H1 (cell line): ENCODE data around the gene TTBK2. TPM values are rescaled to one million over a fixed set of nuclear protein-coding genes. Genes with fewer than 3 reads are reported as not detected.

Experiments used
- CTCF ChIA-PET: fragments of 300-600 bp; sonication (Branson Sonifier 250); formaldehyde crosslinking; loops from one replicate; lab custom pipeline; 2021; ENCODE audit not compliant: partially characterized antibody; lab: Charles Lee
- POLR2A ChIA-PET: fragments of 300-600 bp; sonication (Branson Sonifier 250); formaldehyde crosslinking; loops from one replicate; lab custom pipeline; 2021; ENCODE audit warnings: inconsistent platforms; ENCODE audit not compliant: partially characterized antibody; lab: Charles Lee
- DNase-seq, 2 experiments: peaks; one replicate each; pipeline versions ENCODE4 v3.0.0 to v3.0.0-alpha.2; 2010 to 2022; ENCODE audit warnings: low spot score in 2 of 2, low read depth in 1 of 2, mixed read lengths in 1 of 2
- FAIRE-seq: peaks from 2 replicates; lab custom pipeline; 2011; peaks lifted over from hg19 to GRCh38; lab: Jason Lieb, UNC
- H2AFZ ChIP-seq: 2 replicates; pipeline ENCODE4 v1.8.1; 2012; ENCODE audit warnings: low read length, inconsistent platforms
- H2AK5ac ChIP-seq: 2 replicates; pipeline ENCODE4 v1.6.1; 2013; ENCODE audit warnings: low read depth, low read length
- H2BK120ac ChIP-seq: replicated peaks from 2 replicates; pipeline ENCODE3; 2013; ENCODE audit warnings: low read depth, low read length, inconsistent platforms
- H2BK12ac ChIP-seq: 2 replicates; pipeline ENCODE4 v1.6.1; 2013; ENCODE audit warnings: low read depth, low read length
- H2BK15ac ChIP-seq: 2 replicates; pipeline ENCODE4 v1.6.1; 2013; ENCODE audit warnings: low read length
- H2BK20ac ChIP-seq: 2 replicates; pipeline ENCODE4 v1.6.1; 2013; ENCODE audit warnings: low read length
- H2BK5ac ChIP-seq: 2 replicates; pipeline ENCODE4 v1.6.1; 2013; ENCODE audit warnings: low read depth, low read length
- H3K14ac ChIP-seq: 2 replicates; pipeline ENCODE4 v1.6.1; 2013; ENCODE audit warnings: inconsistent platforms; ENCODE audit not compliant: insufficient read length
- H3K18ac ChIP-seq: 2 replicates; pipeline ENCODE4 v1.6.1; 2013; ENCODE audit warnings: low read length; ENCODE audit errors: extremely low read depth
- H3K23ac ChIP-seq: 2 replicates; pipeline ENCODE4 v1.6.1; 2013; ENCODE audit warnings: inconsistent platforms; ENCODE audit not compliant: insufficient read length
- H3K23me2 ChIP-seq: 2 replicates; pipeline ENCODE4 v1.6.1; 2013; ENCODE audit warnings: low read depth, low read length
- H3K27ac ChIP-seq: 2 replicates; pipeline ENCODE4 v1.6.1; 2011; ENCODE audit warnings: low read depth, low read length, inconsistent platforms
- H3K27me3 ChIP-seq, 4 experiments: replicated peaks in 1 of 4; 1 replicate in 1 of 4; 2 replicates in 3 of 4; pipeline versions ENCODE4 v1.6.1 to v1.8.1; 2011 to 2013; ENCODE audit warnings: low read length in 3 of 4, mild to moderate bottlenecking in 3 of 4, inconsistent platforms in 2 of 4, mixed read lengths in 2 of 4, moderate library complexity in 1 of 4; ENCODE audit not compliant: control insufficient read depth in 3 of 4, insufficient read depth in 3 of 4; ENCODE audit errors: extremely low read depth in 1 of 4
- H3K36me3 ChIP-seq, 4 experiments: 2 replicates each; pipeline versions ENCODE4 v1.6.1 to v1.8.1; 2011 to 2013; ENCODE audit warnings: mild to moderate bottlenecking in 4 of 4, low read length in 3 of 4, moderate library complexity in 2 of 4, control low read depth in 1 of 4, inconsistent platforms in 1 of 4; ENCODE audit not compliant: insufficient read depth in 4 of 4, control insufficient read depth in 2 of 4
- H3K4ac ChIP-seq: replicated peaks from 2 replicates; pipeline ENCODE3; 2013; ENCODE audit warnings: low read length, low read depth, mixed read lengths, inconsistent platforms; ENCODE audit not compliant: insufficient read length
- H3K4me1 ChIP-seq, 4 experiments: replicated peaks in 1 of 4; 1 replicate in 1 of 4; 2 replicates in 3 of 4; pipeline versions ENCODE4 v1.6.1 to v1.8.1; 2011 to 2013; ENCODE audit warnings: low read length in 3 of 4, inconsistent platforms in 2 of 4, mixed read lengths in 1 of 4; ENCODE audit not compliant: insufficient read depth in 4 of 4, control insufficient read depth in 3 of 4
- H3K4me2 ChIP-seq, 2 experiments: 2 replicates each; pipeline versions ENCODE4 v1.6.1 to v1.8.1; 2011 to 2013; ENCODE audit warnings: low read depth in 2 of 2, low read length in 2 of 2, control low read depth in 1 of 2, inconsistent platforms in 1 of 2, mild to moderate bottlenecking in 1 of 2; ENCODE audit not compliant: insufficient read depth in 1 of 2
- H3K4me3 ChIP-seq, 4 experiments: fragments of 200-600, 300-600 bp in 1 of 4; sonication (generic), shearing (Covaris generic), sonication (Bioruptor Twin) in 1 of 4; 2 replicates each; pipeline versions ENCODE4 v1.5.1 to v1.8.1; 2011 to 2016; ENCODE audit warnings: low read length in 4 of 4, low read depth in 3 of 4, control low read depth in 2 of 4, inconsistent platforms in 2 of 4, mild to moderate bottlenecking in 2 of 4, mixed read lengths in 1 of 4, moderate library complexity in 1 of 4; ENCODE audit not compliant: insufficient read depth in 2 of 4; ENCODE audit errors: extremely low read depth in 1 of 4
- H3K56ac ChIP-seq: replicated peaks from 2 replicates; pipeline ENCODE3; 2013; ENCODE audit warnings: low read depth, mild to moderate bottlenecking, mixed read lengths, low read length, inconsistent platforms; ENCODE audit not compliant: insufficient read length
- H3K79me1 ChIP-seq: 2 replicates; pipeline ENCODE4 v1.6.1; 2013; ENCODE audit warnings: low read depth, low read length, control low read depth
- H3K79me2 ChIP-seq, 2 experiments: 2 replicates each; pipeline versions ENCODE4 v1.6.1 to v1.8.1; 2012 to 2013; ENCODE audit warnings: low read length in 2 of 2, mild to moderate bottlenecking in 2 of 2, inconsistent platforms in 1 of 2; ENCODE audit not compliant: insufficient read depth in 2 of 2, control insufficient read depth in 1 of 2
- H3K9ac ChIP-seq, 4 experiments: replicated peaks in 1 of 4; 1 replicate in 1 of 4; 2 replicates in 3 of 4; pipeline versions ENCODE4 v1.6.1 to v1.8.1; 2011 to 2013; ENCODE audit warnings: low read depth in 3 of 4, low read length in 3 of 4, control low read depth in 2 of 4, mild to moderate bottlenecking in 2 of 4, moderate library complexity in 2 of 4, inconsistent platforms in 1 of 4; ENCODE audit errors: extremely low read depth in 1 of 4
- H3K9me3 ChIP-seq, 2 experiments: 2 replicates each; pipeline versions ENCODE4 v1.6.1 to v1.8.1; 2012 to 2013; ENCODE audit warnings: mild to moderate bottlenecking in 2 of 2, moderate library complexity in 2 of 2, control low read depth in 1 of 2, inconsistent platforms in 1 of 2, low read depth in 1 of 2, low read length in 1 of 2, mixed read lengths in 1 of 2; ENCODE audit not compliant: insufficient read depth in 2 of 2
- H4K20me1 ChIP-seq, 2 experiments: replicated peaks in 1 of 2; 2 replicates each; pipeline versions ENCODE3 to v1.8.1; 2011 to 2013; ENCODE audit warnings: inconsistent platforms in 2 of 2, low read length in 2 of 2, mild to moderate bottlenecking in 1 of 2; ENCODE audit not compliant: insufficient read depth in 2 of 2, control insufficient read depth in 1 of 2
- H4K5ac ChIP-seq: 2 replicates; pipeline ENCODE4 v1.6.1; 2013; ENCODE audit warnings: low read length, low read depth, mixed read lengths, inconsistent platforms; ENCODE audit not compliant: insufficient read length
- H4K8ac ChIP-seq: 2 replicates; pipeline ENCODE4 v1.8.0; 2013; ENCODE audit warnings: mild to moderate bottlenecking, moderate library complexity, low read length, inconsistent platforms; ENCODE audit not compliant: insufficient read depth; ENCODE audit errors: extremely low read depth
- H4K91ac ChIP-seq: replicated peaks from 2 replicates; pipeline ENCODE3; 2013; ENCODE audit warnings: low read length, mixed read lengths, inconsistent platforms; ENCODE audit not compliant: insufficient read length
- CTBP2 ChIP-seq: IDR thresholded peaks from 2 replicates; pipeline ENCODE4 v1.7.0; 2011; ENCODE audit warnings: borderline replicate concordance, mild to moderate bottlenecking, moderate library complexity, mixed read lengths, low read length; ENCODE audit not compliant: insufficient read depth, insufficient read length
- JUND ChIP-seq: IDR thresholded peaks from 2 replicates; pipeline ENCODE4 v1.6.1; 2011; ENCODE audit warnings: mild to moderate bottlenecking, improper control_type of control experiment, low read length
- SP1 ChIP-seq: IDR thresholded peaks from 2 replicates; pipeline ENCODE4 v1.6.1; 2011; ENCODE audit warnings: low read depth, low read length
- WGBS, 2 experiments: shearing (Covaris generic) in 1 of 2; methylation state at CpG; one replicate each; pipeline versions ENCODE4 v1.1.6 to v1.1.7; 2013 to 2015; ENCODE audit warnings: low lambda C conversion rate in 2 of 2, mixed read lengths in 2 of 2, inconsistent platforms in 1 of 2, low coverage in 1 of 2, missing lambda C conversion rate in 1 of 2; ENCODE audit not compliant: insufficient replicate concordance in 2 of 2, insufficient coverage in 1 of 2, insufficient read length in 1 of 2; ENCODE audit errors: extremely low coverage in 1 of 2, missing lambda C conversion rate in 1 of 2; 5-methylcytosine and 5-hydroxymethylcytosine counted together
- polyA plus RNA-seq, 7 experiments: library from polyadenylated mRNA; depleted of rRNA in 3 of 7; stranded (reverse) in 5 of 7; unstranded in 2 of 7; fragments of >200 nt in 5 of 7; fragments of 200-250 nt in 2 of 7; gene quantifications; 1 replicate in 5 of 7; 2 replicates in 1 of 7; 4 replicates in 1 of 7; pipeline versions ENCODE4 v1.2.1 to v1.2.3, GENCODE V29; 2011 to 2013; ENCODE audit warnings: missing spikeins in 2 of 7, mixed read lengths in 2 of 7
- total RNA-seq: library from RNA; stranded (reverse); fragmentation: NEBNext Ultra II Directional; extraction: Animal tissue kit (Norgen Biotek cat#: 25700); gene quantifications from 2 replicates; pipeline ENCODE4 v1.2.1, GENCODE V29; 2021

The TTBK2 gene
- total and polyA plus RNA-seq, 2 of the 8 experiments (the other 6 are each of a cell fraction or from before 2014, with no cell fraction given): 2.7 to 18.2 TPM

GRCh38 chr15:42843699-42844098, 76.9 kb downstream of the TTBK2 start:
- H3K79me1 ChIP-seq: no peaks in the 10 kb centered on the region
- no peak overlapping the region for H2BK5ac ChIP-seq
- FAIRE-seq (no peak), DNase-seq (no peak)
- no peaks in the 10 kb centered on the region for H3K4me1 ChIP-seq
- no peak overlapping the region for H3K56ac ChIP-seq
- no peak overlapping the region for H3K4me3 ChIP-seq
- H3K36me3 ChIP-seq: peaks cover 0 to 8% (median 0%) of the 10 kb centered on the region in 4 experiments; a peak in 1 of 8 replicates
- no peak overlapping the region for H3K23ac ChIP-seq
- H4K8ac ChIP-seq: no peak overlapping the region
- no peak overlapping the region for H3K27ac ChIP-seq
- H3K9me3 ChIP-seq: peaks cover 7 to 10% of the 10 kb centered on the region in 2 experiments
- H4K5ac ChIP-seq: no peak overlapping the region
- H3K9ac ChIP-seq: no peak overlapping the region
- H2BK15ac ChIP-seq: no peak overlapping the region
- no peak overlapping the region for H3K14ac ChIP-seq
- no peak overlapping the region for H2BK20ac ChIP-seq
- no peaks in the 10 kb centered on the region for H3K27me3 ChIP-seq
- no peaks in the 10 kb centered on the region for H3K79me2 ChIP-seq
- H2BK12ac ChIP-seq: no peak overlapping the region
- H3K4me2 ChIP-seq: no peak overlapping the region
- H2AK5ac ChIP-seq: no peak overlapping the region
- ChIA-PET CTCF (no interaction called here), POLR2A (no interaction called here)
- no peak overlapping the region for H3K4ac ChIP-seq
- no peak overlapping the region for H2BK120ac ChIP-seq
- H2AFZ ChIP-seq: no peak overlapping the region
- TF ChIP-seq JUND: no peak
- no peak for TF ChIP-seq CTBP2
- no peak for TF ChIP-seq SP1
- no peaks in the 10 kb centered on the region for H3K23me2 ChIP-seq
- WGBS, 2 experiments: 73% methylated on average over 1 of the region's 4 CpGs; no CpG with 5 or more reads in 1 of the 2 experiments
- H4K91ac ChIP-seq: no peak overlapping the region
- H3K18ac ChIP-seq: no peak overlapping the region
- no peaks in the 10 kb centered on the region for H4K20me1 ChIP-seq
